Activated naive CD4-positive, alpha-beta T cell treated with anti-CD3 and anti-CD28 coated beads, Interleukin-2, amount 10 ng/mL, durations not matched to agents 7 days and 5 days (primary cell): ENCODE data around the gene OR51B4.
"Not testable (repeated sequence)": the region's sequence is repeated elsewhere in the genome, so short reads cannot be mapped to it uniquely, and the experiment has no call there.

Experiments used
- CTCF ChIA-PET: fragments of 350-600 bp; sonication (Branson Sonifier 250); formaldehyde crosslinking; loops from one replicate; lab custom pipeline; 2021; ENCODE audit warnings: antibody characterized with exemption; lab: Charles Lee
- DNase-seq: peaks from one replicate; pipeline ENCODE4 v3.0.0-alpha.2; 2020
- H3K27ac Mint-ChIP-seq: one replicate; pipeline ENCODE4 v1.8.0; 2021; ENCODE audit warnings: mild to moderate bottlenecking, moderate library complexity, mixed read lengths
- H3K27me3 Mint-ChIP-seq: one replicate; pipeline ENCODE4 v1.8.0; 2021; ENCODE audit warnings: mild to moderate bottlenecking, mixed read lengths
- H3K36me3 Mint-ChIP-seq: one replicate; pipeline ENCODE4 v1.8.0; 2021; ENCODE audit warnings: mixed read lengths
- H3K4me1 Mint-ChIP-seq: one replicate; pipeline ENCODE4 v1.8.0; 2021; ENCODE audit warnings: mixed read lengths
- H3K4me3 Mint-ChIP-seq: one replicate; pipeline ENCODE4 v1.8.0; 2021; ENCODE audit warnings: mild to moderate bottlenecking, moderate library complexity, mixed read lengths
- H3K9me3 Mint-ChIP-seq: one replicate; pipeline ENCODE4 v1.8.0; 2021; ENCODE audit warnings: mixed read lengths

Gene OR51B4, protein sequence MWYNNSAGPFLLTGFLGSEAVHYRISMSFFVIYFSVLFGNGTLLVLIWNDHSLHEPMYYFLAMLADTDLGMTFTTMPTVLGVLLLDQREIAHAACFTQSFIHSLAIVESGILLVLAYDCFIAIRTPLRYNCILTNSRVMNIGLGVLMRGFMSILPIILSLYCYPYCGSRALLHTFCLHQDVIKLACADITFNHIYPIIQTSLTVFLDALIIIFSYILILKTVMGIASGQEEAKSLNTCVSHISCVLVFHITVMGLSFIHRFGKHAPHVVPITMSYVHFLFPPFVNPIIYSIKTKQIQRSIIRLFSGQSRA

DNA sequence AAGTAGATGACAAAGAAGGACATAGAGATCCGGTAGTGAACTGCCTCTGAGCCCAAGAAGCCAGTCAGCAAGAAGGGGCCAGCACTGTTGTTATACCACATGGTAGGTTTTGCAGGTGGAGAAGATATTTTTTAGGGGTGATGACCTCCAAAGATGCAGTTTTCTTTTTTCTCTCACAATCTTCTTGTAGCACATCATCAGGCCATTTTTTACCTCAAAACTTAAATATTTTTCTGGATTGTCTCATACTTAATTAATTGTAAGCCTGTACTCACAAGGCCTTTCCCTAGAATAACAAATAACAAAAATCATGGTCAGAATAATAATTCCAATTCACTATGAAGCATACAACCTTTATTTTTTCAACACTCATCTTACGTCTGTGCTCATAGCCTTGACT, at the start of gene OR51B4:
Gene OR51B4, minus strand, starts transcription at position 101 of the 400 bp plus-strand sequence. Its CDS starts 0 bp downstream, at position 101.
- Mint-ChIP-seq H3K9me3 (no peaks in the 10 kb centered on the region), H3K27ac (no peak within 1 kb of the TSS), H3K27me3 (no peaks in the 10 kb centered on the region), H3K4me1 (no peaks in the 10 kb centered on the region), H3K36me3 (no peaks in the 10 kb centered on the region), H3K4me3 (no peak within 1 kb of the TSS)
- CTCF ChIA-PET, result no interaction called here
- DNase-seq, result no peak

DNA sequence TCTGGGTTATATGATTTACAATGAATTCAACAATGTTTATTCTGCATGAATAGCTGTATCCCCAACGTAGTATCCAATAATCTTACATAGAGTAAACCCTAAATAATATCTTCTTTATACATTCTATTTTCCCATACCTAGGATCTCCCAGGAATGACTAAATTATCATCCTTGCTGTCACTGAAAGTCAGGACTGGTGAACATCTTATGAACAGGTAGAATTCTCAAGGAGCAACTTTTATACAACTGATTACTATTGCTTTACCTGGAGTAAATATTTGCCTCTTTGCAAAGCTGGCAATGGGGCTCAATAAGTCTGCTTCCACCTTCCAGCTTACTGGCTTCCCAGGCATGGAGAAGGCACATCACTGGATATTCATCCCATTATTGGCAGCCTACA, 49.5 kb upstream of the OR51B4 start, which contains the start of gene OR51B6:
Gene OR51B6, plus strand, starts transcription at position 301 of the 400 bp plus-strand sequence. Its CDS starts 0 bp downstream, at position 301.
- H3K36me3 Mint-ChIP-seq, result no peaks in the 10 kb centered on the region
- H3K27me3 Mint-ChIP-seq, result no peaks in the 10 kb centered on the region
- DNase-seq, result no peak
- H3K27ac Mint-ChIP-seq, result no peak within 1 kb of the TSS
- no peak within 1 kb of the TSS for H3K4me3 Mint-ChIP-seq
- CTCF ChIA-PET, result no interaction called here
- H3K4me1 Mint-ChIP-seq, result no peaks in the 10 kb centered on the region
- no peaks in the 10 kb centered on the region for H3K9me3 Mint-ChIP-seq

- Mint-ChIP-seq H3K27me3 (no peaks in the 10 kb centered on the region), H3K27ac (no peak overlapping the region), H3K4me3 (no peak overlapping the region), H3K36me3 (no peaks in the 10 kb centered on the region), H3K4me1 (no peaks in the 10 kb centered on the region), H3K9me3 (no peaks in the 10 kb centered on the region)
- CTCF ChIA-PET, result no interaction called here
- no peak for DNase-seq
Observed at GRCh38 chr11:5349550-5349949, 47.8 kb upstream of the OR51B4 start.

GRCh38 chr11:5348551-5349194, 46.9 kb upstream of the OR51B4 start:
- no peak for DNase-seq
- no peaks in the 10 kb centered on the region for H3K9me3 Mint-ChIP-seq
- CTCF ChIA-PET, result no interaction called here
- no peaks in the 10 kb centered on the region for H3K4me1 Mint-ChIP-seq
- no peaks in the 10 kb centered on the region for H3K36me3 Mint-ChIP-seq
- no peaks in the 10 kb centered on the region for H3K27me3 Mint-ChIP-seq
- H3K4me3 Mint-ChIP-seq, result no peak overlapping the region
- H3K27ac Mint-ChIP-seq, result no peak overlapping the region

GRCh38 chr11:5345831-5346230, 44.1 kb upstream of the OR51B4 start:
- Mint-ChIP-seq H3K9me3 (no peaks in the 10 kb centered on the region), H3K36me3 (no peaks in the 10 kb centered on the region), H3K27me3 (no peaks in the 10 kb centered on the region), H3K27ac (no peak overlapping the region), H3K4me1 (no peaks in the 10 kb centered on the region), H3K4me3 (no peak overlapping the region)
- CTCF ChIA-PET, result interaction anchor here (0.9 kb wide), 1 partner anchor 27 kb away, joined by 3 read pairs; no protein-coding TSS in a partner anchor
- no peak for DNase-seq

- DNase-seq, result no peak
- no peaks in the 10 kb centered on the region for H3K4me1 Mint-ChIP-seq
- CTCF ChIA-PET, result no interaction called here
Observed at GRCh38 chr11:5343474-5344335, 42.0 kb upstream of the OR51B4 start, which contains the start of gene OR51B5. Gene OR51B5 (minus strand): TSS chr11:5343524. CDS start chr11:5343524, 0 bp downstream.

DNA sequence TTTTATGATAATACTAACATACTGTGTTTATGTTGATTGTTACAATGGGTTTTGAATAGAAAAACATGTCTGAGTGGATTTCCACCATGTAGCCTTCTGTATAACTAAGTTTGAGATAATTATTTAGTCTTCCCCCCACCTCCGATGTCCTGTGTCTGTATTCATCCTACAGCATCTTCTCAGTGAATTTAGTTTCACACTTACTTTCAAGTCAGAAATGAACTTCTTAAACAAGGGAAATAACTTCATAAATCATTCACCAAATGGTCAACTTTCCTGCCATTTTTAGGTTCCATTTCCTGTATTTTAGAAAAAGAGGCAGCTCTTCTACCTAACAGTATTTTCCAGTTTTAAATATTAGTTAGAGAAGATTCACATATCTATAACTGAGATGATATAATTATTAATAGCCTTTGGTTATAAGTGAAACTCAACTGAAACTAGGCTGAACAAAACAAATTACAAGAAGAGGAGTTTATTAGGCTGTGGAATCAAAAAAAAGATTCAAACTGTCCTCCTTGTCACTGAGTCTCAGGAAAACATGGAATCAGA, 38.1 kb upstream of the OR51B4 start:
- H3K36me3 Mint-ChIP-seq, result no peaks in the 10 kb centered on the region
- no peaks in the 10 kb centered on the region for H3K4me1 Mint-ChIP-seq
- H3K27me3 Mint-ChIP-seq, result no peaks in the 10 kb centered on the region
- CTCF ChIA-PET, result no interaction called here
- no peak overlapping the region for H3K4me3 Mint-ChIP-seq
- H3K27ac Mint-ChIP-seq, result no peak overlapping the region
- no peak for DNase-seq
- no peaks in the 10 kb centered on the region for H3K9me3 Mint-ChIP-seq

More at GRCh38 chr11:5343474-5344335, 42.0 kb upstream of the OR51B4 start, which contains the start of gene OR51B5:
- no peak within 1 kb of the TSS for H3K4me3 Mint-ChIP-seq
- H3K9me3 Mint-ChIP-seq, result no peaks in the 10 kb centered on the region
- H3K27ac Mint-ChIP-seq, result no peak within 1 kb of the TSS
- no peaks in the 10 kb centered on the region for H3K36me3 Mint-ChIP-seq
- H3K27me3 Mint-ChIP-seq, result no peaks in the 10 kb centered on the region

DNA sequence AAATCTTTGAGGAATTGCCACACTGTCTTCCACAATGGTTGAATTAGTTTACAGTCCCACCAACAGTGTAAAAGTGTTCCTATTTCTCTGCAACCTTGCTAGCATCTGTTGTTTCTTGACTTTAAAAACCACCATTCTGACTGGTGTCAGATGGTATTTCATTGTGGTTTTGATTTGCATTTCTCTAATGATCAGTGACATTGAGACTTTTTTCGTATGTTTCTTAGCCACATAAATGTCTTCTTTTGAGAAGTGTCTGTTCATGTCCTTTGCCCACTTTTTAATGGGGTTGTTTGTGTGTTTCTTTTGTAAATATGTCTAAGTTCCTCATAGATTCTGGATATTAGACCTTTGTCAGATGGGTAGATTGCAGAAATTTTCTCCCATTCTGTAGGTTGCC, 35.5 kb upstream of the OR51B4 start:
- not testable (repeated sequence) for H3K4me3 Mint-ChIP-seq, H3K36me3 Mint-ChIP-seq

DNA sequence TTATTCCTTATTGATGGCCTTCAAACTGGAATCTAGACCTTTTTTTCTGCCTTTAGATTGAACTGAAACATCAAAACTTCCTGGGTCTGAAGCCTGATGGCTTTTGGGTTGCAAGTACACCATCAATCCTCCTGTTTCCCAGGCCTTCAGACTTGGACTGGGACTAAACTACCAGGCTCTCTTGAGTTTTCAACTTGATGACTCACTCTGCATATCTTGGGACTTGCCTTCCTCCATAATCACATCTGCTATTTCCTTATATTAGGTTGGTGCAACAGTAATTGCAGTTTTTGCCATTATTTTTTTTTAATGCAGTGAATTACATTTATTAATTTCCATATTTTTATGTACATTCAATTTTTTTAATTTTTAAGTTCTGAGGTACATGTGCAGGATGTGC, 34.6 kb upstream of the OR51B4 start:
- Mint-ChIP-seq H3K4me3 (no peak overlapping the region), H3K9me3 (no peaks in the 10 kb centered on the region), H3K27me3 (no peaks in the 10 kb centered on the region), H3K4me1 (no peaks in the 10 kb centered on the region), H3K27ac (no peak overlapping the region), H3K36me3 (no peaks in the 10 kb centered on the region)
- CTCF ChIA-PET, result no interaction called here
- no peak for DNase-seq

More for the DNA sequence above, 35.5 kb upstream of the OR51B4 start:
- H3K9me3 Mint-ChIP-seq, H3K27me3 Mint-ChIP-seq, H3K27ac Mint-ChIP-seq, CTCF ChIA-PET, DNase-seq, H3K4me1 Mint-ChIP-seq: not testable (repeated sequence)

DNA sequence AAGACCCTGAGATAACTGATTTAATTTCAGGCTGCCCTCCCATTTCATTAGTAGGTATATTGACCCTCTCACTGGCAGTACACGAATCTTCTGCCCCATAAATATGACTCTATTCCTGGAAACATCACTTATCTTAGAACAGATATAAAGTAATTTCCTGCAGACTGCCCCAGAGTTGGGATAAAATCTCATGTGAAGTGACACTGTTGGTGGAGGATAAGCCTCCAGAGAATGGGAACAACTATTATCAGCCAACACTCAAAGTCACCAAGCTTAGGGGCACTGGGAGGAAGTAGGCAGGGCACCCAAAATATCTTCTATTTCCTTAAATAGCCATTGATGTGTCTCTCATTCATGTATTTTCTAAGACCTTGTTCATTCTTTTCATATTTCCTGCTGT, 33.4 kb upstream of the OR51B4 start:
- Mint-ChIP-seq H3K4me1 (no peaks in the 10 kb centered on the region), H3K27ac (no peak overlapping the region), H3K36me3 (no peaks in the 10 kb centered on the region), H3K9me3 (no peaks in the 10 kb centered on the region), H3K27me3 (no peaks in the 10 kb centered on the region), H3K4me3 (no peak overlapping the region)
- CTCF ChIA-PET, result no interaction called here
- no peak for DNase-seq

- H3K9me3 Mint-ChIP-seq, result no peaks in the 10 kb centered on the region
- H3K4me3 Mint-ChIP-seq, result no peak within 1 kb of the TSS
- no peaks in the 10 kb centered on the region for H3K27me3 Mint-ChIP-seq
- no peaks in the 10 kb centered on the region for H3K4me1 Mint-ChIP-seq
- CTCF ChIA-PET, result no interaction called here
- no peaks in the 10 kb centered on the region for H3K36me3 Mint-ChIP-seq
- no peak within 1 kb of the TSS for H3K27ac Mint-ChIP-seq
- no peak for DNase-seq
Observed at GRCh38 chr11:5324197-5324596, 22.5 kb upstream of the OR51B4 start, which contains the start of gene OR51B2. Gene OR51B2 (minus strand): TSS chr11:5324297. CDS start chr11:5324297, 0 bp downstream.

DNA sequence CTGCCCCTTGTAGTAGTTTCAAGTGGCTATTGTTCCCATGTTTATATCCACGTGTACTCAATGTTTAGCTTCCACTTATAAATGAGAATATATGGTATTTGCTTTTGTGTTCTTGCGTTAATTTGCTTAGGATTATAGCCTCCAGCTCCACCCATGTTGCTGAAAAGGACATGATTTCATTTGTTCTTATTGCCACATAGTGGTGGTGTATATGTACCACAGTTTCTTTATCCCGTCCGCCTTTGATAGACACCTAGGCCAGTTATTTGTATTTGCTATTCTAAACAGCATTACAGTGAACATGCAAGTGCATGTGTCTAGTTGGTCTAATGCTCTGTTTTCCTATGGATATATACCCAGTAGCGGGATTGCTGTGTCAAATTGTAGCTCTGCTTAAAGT, 15.5 kb upstream of the OR51B4 start:
- Mint-ChIP-seq H3K27me3 (no peaks in the 10 kb centered on the region), H3K4me3 (no peak overlapping the region), H3K36me3 (no peaks in the 10 kb centered on the region), H3K4me1 (no peaks in the 10 kb centered on the region), H3K27ac (no peak overlapping the region), H3K9me3 (peaks cover 2% of the 10 kb centered on the region)
- CTCF ChIA-PET, result no interaction called here
- no peak for DNase-seq

DNA sequence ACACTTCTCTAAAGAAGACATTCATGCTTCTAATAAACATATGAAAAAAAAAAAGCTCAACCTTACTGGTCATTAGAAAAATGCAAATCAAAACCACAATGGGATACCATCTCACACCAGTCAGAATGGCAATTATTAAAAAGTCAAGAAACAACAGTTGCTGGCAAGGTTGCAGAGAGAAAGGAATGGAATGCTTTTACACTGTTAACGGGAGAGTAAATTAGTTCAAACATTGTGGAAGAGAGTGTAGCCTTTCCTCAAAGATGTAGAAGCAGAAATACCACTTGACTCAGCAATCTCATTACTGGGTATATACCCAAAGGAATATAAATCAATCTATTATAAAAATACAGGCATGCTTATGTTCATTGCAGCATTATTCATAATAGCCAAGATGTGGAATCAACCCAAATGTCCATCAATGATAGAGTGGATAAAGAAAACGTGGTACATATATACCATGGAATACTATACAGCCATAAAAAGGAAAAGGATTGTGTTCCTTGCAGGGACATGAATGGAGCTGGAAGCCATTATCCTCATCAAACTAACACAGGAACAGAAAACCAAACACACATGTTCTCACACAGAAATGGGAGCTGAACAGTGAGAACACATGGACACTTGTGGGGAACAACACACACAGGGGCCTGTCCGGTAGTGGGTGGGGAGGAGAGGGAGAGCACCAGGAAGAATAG, 11.7 kb upstream of the OR51B4 start:
- DNase-seq, H3K27me3 Mint-ChIP-seq, H3K4me1 Mint-ChIP-seq, H3K4me3 Mint-ChIP-seq, CTCF ChIA-PET, H3K9me3 Mint-ChIP-seq, H3K27ac Mint-ChIP-seq, H3K36me3 Mint-ChIP-seq: not testable (repeated sequence)
